ENCODE results near the gene SFTPA1. TPM values are rescaled to one million over a fixed set of nuclear protein-coding genes. Genes with fewer than 3 reads are reported as not detected.

The SFTPA1 gene
- total and polyA plus RNA-seq, 10 of the 15 experiments (the other 5 are each of a cell fraction or from before 2014, with no cell fraction given), result 3.7 TPM; not detected in 9

GRCh38 chr10:79562135-79562756, 48.5 kb upstream of the SFTPA1 start (continued):
- TF ChIP-seq, protein P1, sequence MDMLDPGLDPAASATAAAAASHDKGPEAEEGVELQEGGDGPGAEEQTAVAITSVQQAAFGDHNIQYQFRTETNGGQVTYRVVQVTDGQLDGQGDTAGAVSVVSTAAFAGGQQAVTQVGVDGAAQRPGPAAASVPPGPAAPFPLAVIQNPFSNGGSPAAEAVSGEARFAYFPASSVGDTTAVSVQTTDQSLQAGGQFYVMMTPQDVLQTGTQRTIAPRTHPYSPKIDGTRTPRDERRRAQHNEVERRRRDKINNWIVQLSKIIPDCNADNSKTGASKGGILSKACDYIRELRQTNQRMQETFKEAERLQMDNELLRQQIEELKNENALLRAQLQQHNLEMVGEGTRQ (IDR thresholded peaks at IDR 0.05; ENCODE audit: borderline replicate concordance, low read depth, low read length), result no peak
- TF ChIP-seq, protein P2, sequence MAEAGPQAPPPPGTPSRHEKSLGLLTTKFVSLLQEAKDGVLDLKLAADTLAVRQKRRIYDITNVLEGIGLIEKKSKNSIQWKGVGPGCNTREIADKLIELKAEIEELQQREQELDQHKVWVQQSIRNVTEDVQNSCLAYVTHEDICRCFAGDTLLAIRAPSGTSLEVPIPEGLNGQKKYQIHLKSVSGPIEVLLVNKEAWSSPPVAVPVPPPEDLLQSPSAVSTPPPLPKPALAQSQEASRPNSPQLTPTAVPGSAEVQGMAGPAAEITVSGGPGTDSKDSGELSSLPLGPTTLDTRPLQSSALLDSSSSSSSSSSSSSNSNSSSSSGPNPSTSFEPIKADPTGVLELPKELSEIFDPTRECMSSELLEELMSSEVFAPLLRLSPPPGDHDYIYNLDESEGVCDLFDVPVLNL (IDR thresholded peaks at IDR 0.05; ENCODE audit: low read depth, low read length), result no peak
- no peak for TF ChIP-seq BACH1 (IDR thresholded peaks at IDR 0.05; ENCODE audit: borderline replicate concordance)
- no peak for TF ChIP-seq POLR2AphosphoS2 (IDR thresholded peaks at IDR 0.05; ENCODE audit: low read depth, low read length)
- no peak for TF ChIP-seq FOXK2 (IDR thresholded peaks at IDR 0.05)
- no peak for TF ChIP-seq NFXL1 (IDR thresholded peaks at IDR 0.05; ENCODE audit: borderline replicate concordance)
- no peak for TF ChIP-seq TAF1 (IDR thresholded peaks at IDR 0.05; ENCODE audit: borderline replicate concordance, low read depth, low read length)
- no peak for TF ChIP-seq TCF7 (IDR thresholded peaks at IDR 0.05; ENCODE audit: borderline replicate concordance)
- TF ChIP-seq ZBTB40 (IDR thresholded peaks at IDR 0.05; ENCODE audit: borderline replicate concordance), result no peak
- TF ChIP-seq, protein P3, sequence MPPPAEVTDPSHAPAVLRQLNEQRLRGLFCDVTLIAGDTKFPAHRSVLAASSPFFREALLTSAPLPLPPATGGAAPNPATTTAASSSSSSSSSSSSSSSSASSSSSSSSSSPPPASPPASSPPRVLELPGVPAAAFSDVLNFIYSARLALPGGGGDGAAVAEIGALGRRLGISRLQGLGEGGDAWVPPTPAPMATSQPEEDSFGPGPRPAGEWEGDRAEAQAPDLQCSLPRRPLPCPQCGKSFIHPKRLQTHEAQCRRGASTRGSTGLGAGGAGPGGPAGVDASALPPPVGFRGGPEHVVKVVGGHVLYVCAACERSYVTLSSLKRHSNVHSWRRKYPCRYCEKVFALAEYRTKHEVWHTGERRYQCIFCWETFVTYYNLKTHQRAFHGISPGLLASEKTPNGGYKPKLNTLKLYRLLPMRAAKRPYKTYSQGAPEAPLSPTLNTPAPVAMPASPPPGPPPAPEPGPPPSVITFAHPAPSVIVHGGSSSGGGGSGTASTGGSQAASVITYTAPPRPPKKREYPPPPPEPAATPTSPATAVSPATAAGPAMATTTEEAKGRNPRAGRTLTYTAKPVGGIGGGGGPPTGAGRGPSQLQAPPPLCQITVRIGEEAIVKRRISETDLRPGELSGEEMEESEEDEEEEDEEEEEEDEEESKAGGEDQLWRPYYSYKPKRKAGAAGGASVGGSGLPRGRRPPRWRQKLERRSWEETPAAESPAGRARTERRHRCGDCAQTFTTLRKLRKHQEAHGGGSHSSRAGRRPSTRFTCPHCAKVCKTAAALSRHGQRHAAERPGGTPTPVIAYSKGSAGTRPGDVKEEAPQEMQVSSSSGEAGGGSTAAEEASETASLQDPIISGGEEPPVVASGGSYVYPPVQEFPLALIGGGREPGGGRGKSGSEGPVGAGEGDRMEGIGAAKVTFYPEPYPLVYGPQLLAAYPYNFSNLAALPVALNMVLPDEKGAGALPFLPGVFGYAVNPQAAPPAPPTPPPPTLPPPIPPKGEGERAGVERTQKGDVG (CRISPR knock-in tag; IDR thresholded peaks at IDR 0.05), result no peak
- no peak for TF ChIP-seq ETV6 (conservative IDR thresholded peaks at IDR 0.05 in 1 of 2, IDR thresholded peaks at IDR 0.05 in 1 of 2; ENCODE audit: borderline replicate concordance in 1 of 2, low read depth in 1 of 2)
- no peak for TF ChIP-seq SREBF1 (IDR thresholded peaks at IDR 0.05; ENCODE audit: low read length)
- no peak for TF ChIP-seq FOXM1 (IDR thresholded peaks at IDR 0.05; ENCODE audit: low read depth, low read length)
- no peak for TF ChIP-seq NR2C2 (IDR thresholded peaks at IDR 0.05; ENCODE audit: borderline replicate concordance, control insufficient read depth, insufficient read length, low read depth)
- TF ChIP-seq, protein P4, sequence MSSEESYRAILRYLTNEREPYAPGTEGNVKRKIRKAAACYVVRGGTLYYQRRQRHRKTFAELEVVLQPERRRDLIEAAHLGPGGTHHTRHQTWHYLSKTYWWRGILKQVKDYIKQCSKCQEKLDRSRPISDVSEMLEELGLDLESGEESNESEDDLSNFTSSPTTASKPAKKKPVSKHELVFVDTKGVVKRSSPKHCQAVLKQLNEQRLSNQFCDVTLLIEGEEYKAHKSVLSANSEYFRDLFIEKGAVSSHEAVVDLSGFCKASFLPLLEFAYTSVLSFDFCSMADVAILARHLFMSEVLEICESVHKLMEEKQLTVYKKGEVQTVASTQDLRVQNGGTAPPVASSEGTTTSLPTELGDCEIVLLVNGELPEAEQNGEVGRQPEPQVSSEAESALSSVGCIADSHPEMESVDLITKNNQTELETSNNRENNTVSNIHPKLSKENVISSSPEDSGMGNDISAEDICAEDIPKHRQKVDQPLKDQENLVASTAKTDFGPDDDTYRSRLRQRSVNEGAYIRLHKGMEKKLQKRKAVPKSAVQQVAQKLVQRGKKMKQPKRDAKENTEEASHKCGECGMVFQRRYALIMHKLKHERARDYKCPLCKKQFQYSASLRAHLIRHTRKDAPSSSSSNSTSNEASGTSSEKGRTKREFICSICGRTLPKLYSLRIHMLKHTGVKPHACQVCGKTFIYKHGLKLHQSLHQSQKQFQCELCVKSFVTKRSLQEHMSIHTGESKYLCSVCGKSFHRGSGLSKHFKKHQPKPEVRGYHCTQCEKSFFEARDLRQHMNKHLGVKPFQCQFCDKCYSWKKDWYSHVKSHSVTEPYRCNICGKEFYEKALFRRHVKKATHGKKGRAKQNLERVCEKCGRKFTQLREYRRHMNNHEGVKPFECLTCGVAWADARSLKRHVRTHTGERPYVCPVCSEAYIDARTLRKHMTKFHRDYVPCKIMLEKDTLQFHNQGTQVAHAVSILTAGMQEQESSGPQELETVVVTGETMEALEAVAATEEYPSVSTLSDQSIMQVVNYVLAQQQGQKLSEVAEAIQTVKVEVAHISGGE (CRISPR knock-in tag; IDR thresholded peaks at IDR 0.05), result no peak
- no peak for TF ChIP-seq BCL11A (IDR thresholded peaks at IDR 0.05; ENCODE audit: low read depth, low read length)
- no peak for TF ChIP-seq CREB1 (IDR thresholded peaks at IDR 0.05; ENCODE audit: low read depth)
